Activated CD4-positive, alpha-beta T cell treated with anti-CD3 and anti-CD28 coated beads for 1 hour (primary cell): ENCODE results near the gene PATE3.

Experiments
- DNase-seq: peaks from one replicate; pipeline ENCODE4 v3.0.0-alpha.2; 2020

The PATE3 gene, protein sequence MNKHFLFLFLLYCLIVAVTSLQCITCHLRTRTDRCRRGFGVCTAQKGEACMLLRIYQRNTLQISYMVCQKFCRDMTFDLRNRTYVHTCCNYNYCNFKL

DNA sequence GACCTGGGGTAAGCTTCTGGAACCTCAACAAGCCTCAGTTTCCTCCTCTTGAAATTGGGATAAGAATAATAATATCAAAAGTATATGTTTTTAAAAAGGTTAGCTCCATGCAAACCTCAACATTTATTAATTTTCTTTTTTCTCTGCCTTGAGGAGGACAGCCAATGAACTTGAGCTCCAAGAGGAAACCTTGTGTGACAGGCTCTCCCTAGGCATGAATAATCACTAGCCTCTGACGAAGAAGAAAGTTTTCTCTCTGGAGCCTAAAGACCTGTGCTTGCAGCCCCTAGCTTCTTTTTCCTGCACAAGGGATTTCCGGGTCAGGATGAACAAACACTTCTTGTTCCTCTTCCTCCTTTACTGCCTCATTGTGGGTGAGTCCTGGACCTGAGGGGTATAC is at the start of gene PATE3:
Gene PATE3, plus strand, starts transcription at position 301 of the 400 bp plus-strand sequence. Its CDS starts 25 bp downstream, at position 326.
- no peak for DNase-seq

DNA sequence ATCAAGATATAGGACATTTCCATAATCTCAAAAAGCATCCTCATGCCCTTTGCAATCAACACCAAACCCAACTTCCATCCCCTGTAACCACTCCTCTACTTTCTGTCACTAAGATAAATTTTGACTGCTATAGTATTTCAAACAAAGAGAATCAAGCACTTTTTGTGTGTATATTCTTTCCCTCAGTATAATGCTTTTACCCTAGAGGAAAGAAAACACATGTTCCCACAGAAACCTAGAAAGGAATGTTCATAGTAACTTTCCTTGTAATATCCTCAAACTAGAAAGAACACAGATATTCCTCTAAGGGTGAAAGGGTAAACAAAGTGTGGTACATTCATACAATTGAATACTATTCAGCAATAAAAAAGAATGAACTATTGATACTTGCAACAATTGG is 47.3 kb upstream of the PATE3 start:
- no peak for DNase-seq

DNA sequence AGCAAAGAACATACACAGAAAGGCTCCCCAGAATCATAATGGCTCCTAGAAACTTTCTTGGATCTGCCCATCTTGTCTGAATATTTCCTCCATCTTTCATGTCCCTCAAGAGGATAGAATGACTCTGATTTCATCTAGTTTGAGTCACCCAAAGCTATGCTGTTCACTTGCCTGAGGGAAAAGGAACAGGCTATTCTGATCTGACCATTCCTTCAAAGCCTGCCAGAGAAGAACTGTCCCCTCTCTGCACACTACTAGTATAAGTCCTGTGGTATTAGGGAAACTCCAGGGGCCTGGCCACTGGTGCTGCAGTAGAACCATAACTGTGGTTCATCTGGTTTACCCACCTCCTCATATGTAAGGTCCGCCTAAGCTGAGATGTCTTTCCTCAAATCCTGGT is 44.2 kb upstream of the PATE3 start:
- no peak for DNase-seq

- no peak for DNase-seq
Observed at GRCh38 chr11:125745979-125746378, 41.9 kb upstream of the PATE3 start, which contains the start of gene PATE1. TSS of gene PATE1 (plus strand) at chr11:125746279. CDS start at chr11:125746305, 26 bp downstream.

DNA sequence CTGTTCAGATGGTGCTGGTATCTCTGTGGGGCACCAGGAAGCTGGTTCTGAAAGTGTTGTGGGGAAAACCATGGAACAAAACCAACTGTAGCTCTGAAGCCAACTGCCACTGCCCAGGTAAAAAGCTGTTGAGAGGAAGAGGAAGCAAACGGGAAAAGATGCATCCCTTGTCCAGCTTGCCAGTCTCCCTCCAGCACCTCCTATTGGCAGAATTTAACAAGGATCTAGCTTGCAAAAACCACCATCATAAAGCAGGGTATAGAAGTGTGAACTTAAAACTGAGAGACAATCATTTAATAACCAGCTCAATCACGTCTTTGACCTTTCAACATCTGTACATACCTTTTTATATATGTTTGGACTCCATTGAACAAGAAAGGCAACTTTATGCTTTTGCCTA is 37.3 kb upstream of the PATE3 start:
- DNase-seq, result no peak

GRCh38 chr11:125756050-125756449 is 31.9 kb upstream of the PATE3 start:
- DNase-seq, result no peak

DNA sequence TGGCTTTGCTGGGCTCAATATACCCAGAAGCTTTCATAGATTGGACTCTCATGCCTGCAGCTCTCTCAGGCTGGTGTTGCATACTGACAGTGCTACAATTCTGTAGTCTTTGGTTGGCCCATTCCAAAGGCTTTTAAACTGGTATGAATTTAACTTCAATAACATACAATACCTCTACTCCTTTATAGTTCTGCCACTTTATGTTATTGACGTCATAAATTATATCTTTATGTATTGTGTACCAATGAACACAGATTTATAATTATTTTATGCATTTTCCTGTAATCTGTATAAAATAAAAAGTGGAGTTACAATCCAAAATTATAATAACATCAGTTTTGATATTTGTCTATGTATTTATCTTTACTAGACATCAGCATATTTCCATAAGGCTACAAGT is 25.5 kb upstream of the PATE3 start:
- no peak for DNase-seq

DNA sequence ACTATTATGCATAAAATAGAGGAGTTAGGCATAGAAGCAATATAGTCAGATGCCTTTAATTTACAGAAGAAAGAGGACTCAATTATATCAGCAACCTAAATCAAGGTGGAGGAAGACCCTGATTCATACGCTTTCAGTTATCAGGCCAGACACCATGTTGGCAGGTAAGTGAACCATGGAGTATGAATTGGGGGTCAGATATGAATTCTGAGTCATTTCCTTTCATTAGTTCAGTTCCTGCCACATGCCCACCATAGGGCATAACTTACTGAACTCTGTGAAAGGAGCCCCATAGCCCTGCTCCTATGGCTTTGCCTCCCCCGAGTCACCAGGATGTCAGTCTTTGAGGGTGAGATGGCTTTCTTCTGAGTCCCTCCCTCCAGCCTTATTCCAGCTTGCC is 24.4 kb upstream of the PATE3 start:
- no peak for DNase-seq

GRCh38 chr11:125766251-125766650 is 21.7 kb upstream of the PATE3 start:
- no peak for DNase-seq

DNA sequence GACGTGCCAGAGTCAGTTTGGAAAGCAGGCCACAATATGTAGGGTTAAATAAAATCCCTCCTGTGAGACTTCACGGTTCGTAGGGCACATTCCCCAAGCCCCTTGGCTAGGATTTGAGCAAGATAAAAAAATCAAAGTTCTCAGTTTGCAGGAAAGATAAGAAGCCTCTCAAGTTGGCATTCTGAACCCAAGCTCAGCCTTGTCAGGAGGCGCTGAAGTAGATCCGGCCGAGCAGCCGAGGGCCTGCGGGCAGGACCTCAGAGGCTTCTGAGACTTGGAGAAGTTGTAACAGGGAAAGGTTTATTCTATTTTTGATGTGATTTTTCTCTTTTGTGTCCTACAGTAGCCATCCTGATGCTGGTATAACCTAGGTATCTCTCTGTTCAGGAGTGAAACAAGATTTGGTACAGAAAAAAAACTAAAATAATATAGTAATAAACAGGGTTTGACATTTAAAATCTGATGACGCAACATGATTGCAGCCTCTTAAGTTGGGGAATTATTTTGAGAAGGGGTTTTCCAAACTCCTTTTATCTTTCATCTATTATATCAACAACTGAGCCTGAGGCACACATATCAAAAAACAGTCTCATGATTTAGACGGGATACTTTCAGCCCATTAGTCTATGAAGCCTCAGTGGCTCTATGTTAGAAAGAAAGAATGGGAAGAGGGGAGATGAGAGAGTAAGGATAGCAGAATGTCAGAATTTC is 19.4 kb upstream of the PATE3 start:
- DNase-seq, result no peak

DNA sequence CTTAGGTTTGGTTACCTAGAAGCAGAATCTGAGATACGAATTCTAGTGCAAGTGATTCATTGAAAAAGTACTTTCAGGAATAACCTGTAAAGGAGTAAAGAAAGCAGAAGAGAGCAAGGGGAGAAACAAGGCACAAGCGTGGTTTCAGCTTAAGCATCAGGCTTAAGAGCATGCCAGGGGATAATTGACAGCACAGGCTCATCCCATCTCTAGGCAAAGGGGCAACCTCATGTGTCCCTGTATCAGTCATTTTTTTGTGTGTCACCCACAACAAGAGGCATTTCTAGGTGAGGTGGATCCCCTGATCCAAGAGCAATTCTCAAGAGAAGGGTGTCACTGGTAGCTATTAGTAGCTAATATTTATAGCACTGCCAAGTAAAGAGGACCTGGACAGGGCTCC is 17.3 kb upstream of the PATE3 start:
- no peak for DNase-seq

- DNase-seq, result no peak
Observed at GRCh38 chr11:125772834-125773505, 15.0 kb upstream of the PATE3 start.

DNA sequence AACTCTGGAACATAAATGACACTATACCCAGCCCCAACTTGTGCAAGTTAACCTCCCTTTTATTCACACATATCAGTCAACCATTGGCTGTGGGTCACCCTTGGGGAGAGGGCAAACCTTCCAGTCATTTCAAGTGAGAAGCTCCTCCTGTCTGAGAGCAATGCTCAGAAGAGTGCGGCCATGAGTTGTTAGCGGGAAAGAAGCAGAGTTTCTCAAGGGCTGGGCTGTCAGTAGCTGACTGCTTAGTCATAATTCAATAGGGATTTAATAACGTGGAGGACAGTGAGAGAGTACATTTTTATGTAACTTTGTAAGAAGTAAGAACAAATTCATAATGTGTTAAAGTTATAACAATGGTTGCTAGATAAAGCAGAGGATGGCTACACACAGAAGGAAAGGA is 14.4 kb upstream of the PATE3 start:
- no peak for DNase-seq

DNA sequence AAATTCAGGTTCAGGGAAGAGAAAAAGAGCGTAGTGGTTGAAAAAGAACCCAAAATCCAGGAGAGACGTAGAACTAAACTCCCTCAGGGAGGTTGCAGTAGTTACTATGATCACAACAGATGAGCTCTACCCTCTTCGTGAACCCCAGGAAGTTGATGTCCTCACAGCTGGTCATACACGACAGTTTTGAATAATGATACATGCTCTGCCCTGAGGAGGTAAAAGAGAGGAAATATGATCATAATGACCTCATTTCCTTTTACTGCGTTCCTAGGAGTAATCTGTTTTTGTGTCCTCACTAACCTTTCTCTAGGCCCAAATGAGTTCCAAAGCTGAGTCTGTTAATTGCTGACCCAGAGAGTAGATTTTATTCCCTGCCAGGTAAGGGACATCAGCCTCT is 10.6 kb upstream of the PATE3 start:
- no peak for DNase-seq

DNA sequence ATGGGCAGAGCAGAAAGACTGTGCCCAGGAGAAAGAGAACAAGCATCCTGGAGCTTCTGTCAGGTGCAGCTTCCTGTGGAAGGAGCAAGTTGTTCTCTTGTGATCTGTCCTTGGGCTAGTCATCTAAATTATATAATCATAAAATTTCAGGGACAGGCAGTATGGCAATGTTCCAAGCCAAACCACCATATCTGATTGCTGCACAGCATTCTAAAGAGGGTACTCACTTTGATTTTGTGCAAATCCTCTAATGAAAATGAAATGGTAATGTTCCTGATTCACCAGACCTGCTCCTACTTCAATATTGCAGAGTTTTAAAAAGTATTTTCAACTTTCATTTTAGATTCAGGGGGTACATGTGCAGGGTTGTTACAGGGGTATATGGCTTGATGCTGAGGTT is 9.2 kb upstream of the PATE3 start, which contains the start of gene PATE2:
Gene PATE2, minus strand, starts transcription at position 101 of the 400 bp plus-strand sequence. Its CDS starts 55 bp downstream, at position 46.
- DNase-seq, result no peak

DNA sequence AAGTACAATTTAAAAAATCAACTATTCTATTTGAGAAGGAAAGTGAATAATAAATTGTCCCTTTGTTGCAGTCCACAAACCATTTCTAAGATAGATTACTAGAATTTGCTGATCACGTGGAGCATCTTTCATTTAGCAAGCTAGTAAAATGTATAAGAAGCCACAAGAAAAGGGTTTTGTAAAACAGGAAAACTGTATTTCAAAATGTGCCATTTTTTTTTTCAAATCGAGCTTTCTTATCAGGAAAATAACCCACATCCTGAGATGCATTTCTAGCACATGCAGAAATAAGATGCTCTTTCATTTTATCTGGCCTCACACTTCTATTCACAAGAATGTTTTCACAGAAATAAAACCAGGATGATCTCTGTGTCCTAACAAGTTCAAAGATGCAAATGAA is 3.2 kb upstream of the PATE3 start:
- DNase-seq, result no peak

GRCh38 chr11:125790825-125791224 is 2.9 kb downstream of the PATE3 start:
- no peak for DNase-seq

- no peak for DNase-seq
Observed at GRCh38 chr11:125797641-125798040, 9.7 kb downstream of the PATE3 start.

DNA sequence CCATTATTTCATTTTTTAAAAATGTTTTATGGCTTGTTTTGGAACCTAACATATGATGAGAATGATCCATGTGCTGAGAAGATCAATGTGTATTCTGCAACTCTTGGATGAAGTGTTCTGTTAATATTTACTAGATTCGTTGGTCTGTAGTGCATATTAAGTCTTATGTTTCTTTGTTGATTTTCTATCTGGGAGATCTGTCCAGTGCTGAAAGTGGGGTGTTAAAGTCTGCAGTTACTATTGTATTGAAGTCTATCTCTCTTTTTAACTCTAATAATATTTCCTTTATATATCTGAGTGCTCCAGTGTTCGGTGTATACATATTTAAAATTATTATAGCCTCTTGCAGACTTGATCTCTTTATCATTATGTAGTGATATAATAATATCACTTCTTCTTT is 11.9 kb downstream of the PATE3 start:
- DNase-seq, result no peak

GRCh38 chr11:125802387-125802786 is 14.5 kb downstream of the PATE3 start:
- DNase-seq, result no peak

GRCh38 chr11:125807909-125808308 is 20.0 kb downstream of the PATE3 start:
- no peak for DNase-seq

DNA sequence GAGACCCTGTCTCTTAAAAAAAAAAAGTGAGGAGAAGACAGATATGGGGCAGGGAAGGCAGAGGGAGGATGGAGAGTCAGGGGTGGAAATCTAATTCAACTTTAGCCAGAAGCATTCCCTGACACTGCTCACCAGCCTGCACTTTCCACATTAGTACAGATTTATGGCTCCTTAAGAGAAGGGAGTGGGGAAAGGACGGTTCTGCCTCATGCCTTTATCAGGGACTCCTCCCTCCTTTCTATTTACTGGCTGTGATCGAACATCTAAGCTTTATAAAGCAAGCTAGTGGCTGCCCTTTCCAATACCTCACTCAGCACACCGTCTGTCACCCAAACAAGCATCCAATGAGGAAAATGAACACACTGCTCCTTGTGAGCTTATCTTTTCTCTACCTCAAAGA is 45.1 kb downstream of the PATE3 start, which contains the start of gene PATE4:
Gene PATE4, plus strand, starts transcription at position 301 of the 400 bp plus-strand sequence. Its CDS starts 44 bp downstream, at position 345.
- no peak for DNase-seq

- no peak for DNase-seq
Observed at GRCh38 chr11:125835748-125836147, 47.8 kb downstream of the PATE3 start.
